T-helper 1 cell treated with Interleukin-12 subunit alpha and Interleukin-12 subunit beta and Interleukin-4 antibody, amounts not matched to agents 30 μg/mL and 1 μg/mL, for 36 hours (primary cell): Measurements from ENCODE around the gene ERLEC1.

ENCODE experiments used
- H3K27ac Mint-ChIP-seq: one replicate; pipeline ENCODE4 v1.8.0; 2021; ENCODE audit warnings: mild to moderate bottlenecking, mixed read lengths
- H3K27me3 Mint-ChIP-seq: one replicate; pipeline ENCODE4 v1.8.0; 2021; ENCODE audit warnings: low read depth, mixed read lengths
- H3K36me3 Mint-ChIP-seq: one replicate; pipeline ENCODE4 v1.8.0; 2021; ENCODE audit warnings: low read depth, mixed read lengths
- H3K4me1 Mint-ChIP-seq: one replicate; pipeline ENCODE4 v1.8.0; 2021; ENCODE audit warnings: low read depth, mixed read lengths
- H3K4me3 Mint-ChIP-seq: one replicate; pipeline ENCODE4 v1.8.0; 2021; ENCODE audit warnings: mild to moderate bottlenecking, moderate library complexity, mixed read lengths
- H3K9me3 Mint-ChIP-seq: one replicate; pipeline ENCODE4 v1.8.0; 2021; ENCODE audit warnings: mixed read lengths

The ERLEC1 gene

GRCh38 chr2:53767405-53768241 lies 19.2 kb upstream of the ERLEC1 start, which contains the start of gene CHAC2:
TSS of gene CHAC2 (plus strand) at chr2:53767804. CDS start at chr2:53767887, 83 bp downstream.
- H3K36me3 Mint-ChIP-seq = peaks cover 11% of the 10 kb centered on the region
- peaks cover 27% of the 10 kb centered on the region for H3K4me1 Mint-ChIP-seq
- peak within 1 kb of the TSS; percentile 95 for H3K4me3 Mint-ChIP-seq
- peak within 1 kb of the TSS; percentile 94 for H3K27ac Mint-ChIP-seq
- H3K9me3 Mint-ChIP-seq = no peaks in the 10 kb centered on the region
- H3K27me3 Mint-ChIP-seq = no peaks in the 10 kb centered on the region

GRCh38 chr2:53768242-53768542 lies 18.7 kb upstream of the ERLEC1 start:
- Mint-ChIP-seq H3K27ac (peak overlapping the region; percentile 94), H3K36me3 (peaks cover 10% of the 10 kb centered on the region), H3K4me1 (peaks cover 27% of the 10 kb centered on the region)

GRCh38 chr2:53769318-53769945 lies 17.4 kb upstream of the ERLEC1 start:
- Mint-ChIP-seq H3K36me3 (peaks cover 11% of the 10 kb centered on the region), H3K27ac (no peak overlapping the region)

More at GRCh38 chr2:53768242-53768542, 18.7 kb upstream of the ERLEC1 start:
- Mint-ChIP-seq H3K27me3 (no peaks in the 10 kb centered on the region), H3K9me3 (no peaks in the 10 kb centered on the region), H3K4me3 (peak overlapping the region; percentile 95)

DNA sequence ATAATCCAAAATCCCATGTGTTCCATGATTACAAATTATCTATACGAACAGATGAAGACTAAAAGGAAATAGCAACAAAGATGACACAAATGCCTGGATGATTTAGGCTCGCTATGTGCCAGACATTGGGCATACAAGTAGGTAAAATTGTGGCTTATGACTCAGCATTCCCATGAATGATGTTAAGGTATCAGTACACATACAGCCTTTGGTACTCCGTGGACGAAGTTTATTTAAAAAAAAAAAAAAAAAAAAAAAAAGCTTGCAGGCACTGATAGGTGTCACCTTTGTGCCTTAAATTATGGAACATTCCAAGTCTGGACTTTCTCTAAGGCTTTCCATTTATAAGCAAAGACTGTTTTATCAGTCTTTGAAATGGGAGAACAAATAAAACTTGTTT lies 16.6 kb upstream of the ERLEC1 start:
- Mint-ChIP-seq H3K9me3 (no peaks in the 10 kb centered on the region), H3K4me1 (peaks cover 30% of the 10 kb centered on the region), H3K27ac (peak overlapping the region; percentile 11), H3K36me3 (peaks cover 11% of the 10 kb centered on the region), H3K27me3 (no peaks in the 10 kb centered on the region), H3K4me3 (no peak overlapping the region)

More at GRCh38 chr2:53769318-53769945, 17.4 kb upstream of the ERLEC1 start:
- Mint-ChIP-seq H3K9me3 (no peaks in the 10 kb centered on the region), H3K4me3 (no peak overlapping the region), H3K27me3 (no peaks in the 10 kb centered on the region), H3K4me1 (peaks cover 30% of the 10 kb centered on the region)

GRCh38 chr2:53777134-53777533 lies 9.7 kb upstream of the ERLEC1 start:
- Mint-ChIP-seq H3K27me3 (no peaks in the 10 kb centered on the region), H3K27ac (no peak overlapping the region), H3K4me1 (peaks cover 13% of the 10 kb centered on the region), H3K36me3 (peaks cover 30% of the 10 kb centered on the region), H3K9me3 (no peaks in the 10 kb centered on the region), H3K4me3 (no peak overlapping the region)

- Mint-ChIP-seq H3K36me3 (peaks cover 28% of the 10 kb centered on the region), H3K4me1 (peaks cover 13% of the 10 kb centered on the region), H3K27ac (no peak overlapping the region), H3K9me3 (no peaks in the 10 kb centered on the region), H3K4me3 (no peak overlapping the region), H3K27me3 (no peaks in the 10 kb centered on the region)
Observed at GRCh38 chr2:53778536-53779162, 8.2 kb upstream of the ERLEC1 start.

GRCh38 chr2:53780056-53780455 lies 6.8 kb upstream of the ERLEC1 start:
- no peak overlapping the region for H3K27ac Mint-ChIP-seq
- no peaks in the 10 kb centered on the region for H3K27me3 Mint-ChIP-seq
- H3K4me3 Mint-ChIP-seq = no peak overlapping the region
- H3K4me1 Mint-ChIP-seq = peaks cover 18% of the 10 kb centered on the region
- peaks cover 23% of the 10 kb centered on the region for H3K36me3 Mint-ChIP-seq
- no peaks in the 10 kb centered on the region for H3K9me3 Mint-ChIP-seq

DNA sequence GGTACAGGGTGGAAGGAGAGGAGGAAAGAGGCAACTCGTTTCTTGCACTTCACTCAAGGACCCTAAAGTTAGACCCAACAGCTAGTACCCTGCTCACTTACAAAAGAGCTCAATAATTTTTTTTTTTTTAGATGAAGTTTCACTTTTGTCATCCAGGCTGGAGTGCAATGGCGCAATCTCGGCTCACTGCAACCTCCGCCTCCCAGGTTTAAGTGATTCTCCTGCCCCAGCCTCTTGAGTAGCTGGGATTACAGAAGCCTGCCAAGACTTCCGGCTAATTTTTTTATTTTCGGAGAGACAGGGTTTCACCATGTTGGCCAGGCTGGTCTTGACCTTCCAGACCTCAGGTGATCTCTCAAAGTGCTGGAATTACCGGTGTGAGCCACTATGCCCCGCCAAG lies 4.2 kb upstream of the ERLEC1 start:
- Mint-ChIP-seq H3K9me3 (no peaks in the 10 kb centered on the region), H3K4me3 (no peak overlapping the region), H3K27me3 (no peaks in the 10 kb centered on the region), H3K27ac (no peak overlapping the region), H3K4me1 (peaks cover 19% of the 10 kb centered on the region), H3K36me3 (peaks cover 20% of the 10 kb centered on the region)

- H3K9me3 Mint-ChIP-seq = no peaks in the 10 kb centered on the region
- peak overlapping the region; percentile 48 for H3K4me3 Mint-ChIP-seq
- H3K27me3 Mint-ChIP-seq = no peaks in the 10 kb centered on the region
- peaks cover 11% of the 10 kb centered on the region for H3K36me3 Mint-ChIP-seq
- peaks cover 29% of the 10 kb centered on the region for H3K4me1 Mint-ChIP-seq
- H3K27ac Mint-ChIP-seq = peak overlapping the region; percentile 6
Observed at GRCh38 chr2:53784436-53784835, 2.4 kb upstream of the ERLEC1 start.

GRCh38 chr2:53785366-53785765 lies 1.5 kb upstream of the ERLEC1 start:
- H3K27ac Mint-ChIP-seq = no peak overlapping the region
- peak overlapping the region; percentile 92 for H3K4me3 Mint-ChIP-seq
- peaks cover 6% of the 10 kb centered on the region for H3K36me3 Mint-ChIP-seq
- H3K9me3 Mint-ChIP-seq = no peaks in the 10 kb centered on the region
- H3K27me3 Mint-ChIP-seq = no peaks in the 10 kb centered on the region
- peaks cover 29% of the 10 kb centered on the region for H3K4me1 Mint-ChIP-seq

DNA sequence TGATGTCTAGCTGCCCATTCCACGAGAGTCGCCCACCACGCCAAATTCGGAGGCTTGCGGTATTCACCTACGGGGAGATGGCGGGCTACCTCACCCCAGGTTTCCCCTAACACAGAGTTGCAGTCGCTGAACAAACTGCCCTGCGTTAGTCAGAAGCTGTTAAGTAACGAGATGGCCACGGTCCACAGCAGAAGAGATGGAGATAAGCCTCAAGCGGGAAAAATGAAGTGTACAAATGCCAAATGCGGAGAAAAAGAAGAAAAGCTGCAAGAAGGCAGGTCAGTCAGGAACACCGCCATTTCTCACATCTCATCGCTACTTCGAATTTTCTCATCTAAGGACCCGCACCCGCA lies 516 bp upstream of the ERLEC1 start:
- Mint-ChIP-seq H3K9me3 (no peaks in the 10 kb centered on the region), H3K4me3 (peak overlapping the region; percentile 92), H3K36me3 (peaks cover 6% of the 10 kb centered on the region), H3K4me1 (peaks cover 29% of the 10 kb centered on the region), H3K27me3 (no peaks in the 10 kb centered on the region), H3K27ac (peak overlapping the region; percentile 95)

- Mint-ChIP-seq H3K27me3 (no peaks in the 10 kb centered on the region), H3K4me3 (peak overlapping the region; percentile 92), H3K36me3 (peaks cover 3% of the 10 kb centered on the region), H3K27ac (peak overlapping the region; percentile 93), H3K4me1 (peaks cover 27% of the 10 kb centered on the region), H3K9me3 (no peaks in the 10 kb centered on the region)
Observed at GRCh38 chr2:53787614-53788289, 908 bp downstream of the ERLEC1 start.

DNA sequence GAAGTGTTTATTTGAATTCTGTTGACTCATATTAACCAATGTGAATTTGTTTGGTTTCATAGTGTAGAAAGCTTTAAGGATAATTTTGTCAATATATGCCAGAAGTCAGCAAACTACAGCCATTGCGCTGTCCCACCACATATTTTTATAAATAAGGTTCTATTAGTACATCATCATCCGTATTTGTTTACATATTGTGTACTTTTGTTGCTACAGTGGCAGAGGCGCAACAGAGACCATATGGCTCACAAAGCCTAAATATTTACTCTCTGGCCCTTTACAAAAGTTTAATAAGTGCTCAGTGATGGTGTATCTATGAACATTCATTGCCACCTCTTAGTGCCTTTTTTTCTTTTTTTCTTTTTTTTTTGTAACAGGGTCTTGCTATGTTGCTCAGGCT lies 6.4 kb downstream of the ERLEC1 start:
- H3K27ac Mint-ChIP-seq = no peak overlapping the region
- peaks cover 3% of the 10 kb centered on the region for H3K36me3 Mint-ChIP-seq

GRCh38 chr2:53793821-53794220 lies 7.0 kb downstream of the ERLEC1 start:
- peaks cover 3% of the 10 kb centered on the region for H3K4me1 Mint-ChIP-seq
- H3K27me3 Mint-ChIP-seq = no peaks in the 10 kb centered on the region

More for the DNA sequence above, 6.4 kb downstream of the ERLEC1 start:
- Mint-ChIP-seq H3K27me3 (no peaks in the 10 kb centered on the region), H3K9me3 (no peaks in the 10 kb centered on the region), H3K4me3 (no peak overlapping the region), H3K4me1 (peaks cover 8% of the 10 kb centered on the region)

More at GRCh38 chr2:53793821-53794220, 7.0 kb downstream of the ERLEC1 start:
- Mint-ChIP-seq H3K27ac (no peak overlapping the region), H3K9me3 (no peaks in the 10 kb centered on the region), H3K36me3 (peaks cover 5% of the 10 kb centered on the region), H3K4me3 (no peak overlapping the region)
